ENCODE results near the gene PEX5L. TPM values are rescaled to one million over a fixed set of nuclear protein-coding genes. Genes with fewer than 3 reads are reported as not detected.

The PEX5L gene
- total RNA-seq, 3 donors from 2014 or later, result 0.12 to 0.78 (median 0.25) TPM

DNA sequence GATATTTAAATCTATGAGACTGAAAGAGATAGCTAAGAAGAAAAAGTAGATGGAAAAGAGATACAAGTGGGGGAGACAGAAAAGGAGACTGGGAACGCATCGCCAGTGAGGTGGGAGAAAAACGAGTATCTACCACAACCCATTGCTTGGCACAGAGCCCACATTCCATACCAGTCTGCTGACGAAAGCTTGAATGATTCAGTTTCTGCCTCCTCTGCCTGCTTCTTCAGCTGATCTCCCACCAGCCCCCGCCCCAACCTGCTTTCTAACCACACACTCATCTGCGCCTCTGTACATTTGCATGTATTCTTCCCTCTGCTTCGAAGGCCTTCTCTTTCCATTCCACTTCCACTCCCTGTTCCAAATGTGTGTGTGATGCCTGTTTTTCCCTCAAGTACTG is 195.8 kb downstream of the PEX5L start:
- Histone ChIP-seq H3K4me3 (no peak overlapping the region), H3K9me3 (no peaks in the 10 kb centered on the region), H3K36me3 (ENCODE audit: low read depth) (no peaks in the 10 kb centered on the region), H3K4me1 (ENCODE audit: low read depth) (no peaks in the 10 kb centered on the region)
- intact Hi-C loops (cut with DNase I, micrococcal nuclease), result no loop called here
- TF ChIP-seq CTCF (IDR thresholded peaks at IDR 0.05), result no peak
- ATAC-seq (no peak), DNase-seq (no peak)

- Histone ChIP-seq H3K4me1 (ENCODE audit: low read depth) (no peaks in the 10 kb centered on the region), H3K9me3 (no peaks in the 10 kb centered on the region), H3K4me3 (no peak overlapping the region), H3K36me3 (ENCODE audit: low read depth) (no peaks in the 10 kb centered on the region)
- TF ChIP-seq CTCF (IDR thresholded peaks at IDR 0.05), result no peak
- ATAC-seq (no peak), DNase-seq (no peak)
- intact Hi-C loops (cut with DNase I, micrococcal nuclease), result no loop called here
Measured at GRCh38 chr3:179837374-179837773, 199.4 kb downstream of the PEX5L start.

DNA sequence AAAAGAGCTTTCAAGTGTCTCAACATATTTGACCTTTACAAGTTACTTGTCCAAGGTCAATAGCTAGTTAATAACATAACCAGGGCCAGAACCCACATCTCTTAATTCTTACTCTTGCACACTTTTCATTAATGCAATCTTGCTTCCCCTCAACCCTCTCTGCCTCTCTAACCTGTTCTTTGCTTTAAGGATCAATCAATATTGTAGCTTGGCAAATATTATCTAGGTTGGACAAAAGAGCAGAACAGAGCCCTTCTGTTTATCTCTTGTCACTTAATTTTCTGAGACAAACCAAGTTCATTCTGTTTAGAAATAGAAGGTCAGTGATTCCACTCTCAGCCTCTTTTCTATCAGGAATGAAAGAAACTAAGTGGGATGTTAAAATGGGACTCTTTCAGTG is 203.4 kb downstream of the PEX5L start:
- H3K9me3 ChIP-seq, result no peaks in the 10 kb centered on the region
- DNase-seq (no peak), ATAC-seq (no peak)
- intact Hi-C loops (cut with DNase I, micrococcal nuclease), result no loop called here
- H3K4me1 ChIP-seq (ENCODE audit: low read depth), result no peaks in the 10 kb centered on the region
- H3K4me3 ChIP-seq, result no peak overlapping the region
- H3K36me3 ChIP-seq (ENCODE audit: low read depth), result no peaks in the 10 kb centered on the region
- no peak for TF ChIP-seq CTCF (IDR thresholded peaks at IDR 0.05)

DNA sequence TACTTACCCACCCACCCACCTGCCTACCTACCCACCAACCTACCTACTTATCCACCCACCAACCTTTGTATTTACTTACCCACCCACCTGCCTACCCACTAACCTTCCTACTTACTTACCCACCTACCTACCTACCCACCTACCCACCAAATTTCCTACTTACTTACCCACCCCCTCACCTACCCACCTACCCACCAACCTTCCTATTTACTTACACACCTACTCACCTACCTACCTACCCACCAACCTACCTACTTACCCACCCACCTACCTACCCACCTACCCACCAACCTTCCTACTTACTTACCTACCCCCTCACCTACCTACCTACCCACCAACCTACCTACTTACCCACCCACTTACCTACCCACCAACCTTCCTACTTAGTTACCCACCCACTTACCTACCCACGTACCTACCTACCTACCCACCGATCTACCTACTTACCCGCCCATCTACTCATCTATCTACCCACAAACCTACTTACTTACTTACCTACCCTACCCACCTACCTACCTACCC is 204.3 kb downstream of the PEX5L start:
- ATAC-seq (no peak), DNase-seq (no peak)
- Histone ChIP-seq H3K4me3 (no peak overlapping the region), H3K36me3 (ENCODE audit: low read depth) (no peaks in the 10 kb centered on the region), H3K4me1 (ENCODE audit: low read depth) (no peaks in the 10 kb centered on the region), H3K9me3 (no peaks in the 10 kb centered on the region)
- intact Hi-C loops (cut with DNase I, micrococcal nuclease), result no loop called here
- no peak for TF ChIP-seq CTCF (IDR thresholded peaks at IDR 0.05)

DNA sequence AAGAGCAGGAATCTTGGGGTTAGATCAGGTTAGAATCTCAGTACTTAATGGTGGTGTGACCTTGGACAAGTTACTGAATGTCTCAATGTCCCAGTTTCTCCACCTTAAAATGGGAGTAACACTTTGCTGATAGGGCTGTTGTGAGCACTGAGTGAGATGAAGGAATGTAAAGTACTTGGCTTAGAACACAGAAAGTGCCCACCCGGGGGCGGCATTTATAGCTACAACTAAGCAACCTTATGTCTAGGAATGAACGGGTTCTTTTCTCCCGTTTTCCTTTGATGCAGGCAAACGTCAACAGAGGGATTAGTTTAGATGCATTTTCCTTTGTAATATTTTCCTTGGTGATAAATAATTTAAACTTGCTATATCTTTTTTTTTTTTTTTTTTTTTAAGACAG is 207.3 kb downstream of the PEX5L start:
- intact Hi-C loops (cut with DNase I, micrococcal nuclease), result no loop called here
- TF ChIP-seq CTCF (IDR thresholded peaks at IDR 0.05), result no peak
- no peak for ATAC-seq

DNA sequence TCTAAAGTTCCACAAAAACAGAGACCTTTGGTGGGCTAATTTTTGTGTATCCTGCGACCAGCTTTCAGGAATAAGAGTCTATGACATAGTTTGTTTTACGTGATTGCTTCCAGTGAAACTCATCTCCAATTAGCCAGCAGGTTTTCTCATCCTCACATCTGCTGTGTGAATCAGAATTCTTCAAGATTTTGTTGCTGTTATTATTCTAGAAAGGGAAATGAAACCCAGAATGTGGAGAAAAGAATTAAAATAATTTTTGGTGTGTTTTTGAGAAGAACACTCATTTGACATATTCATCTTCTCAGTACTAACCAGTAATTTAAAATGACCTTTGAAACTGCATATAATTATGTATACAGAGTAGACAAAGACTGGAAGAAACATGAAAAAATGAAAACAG is 208.0 kb downstream of the PEX5L start:
- ATAC-seq (no peak), DNase-seq (no peak)
- H3K4me3 ChIP-seq, result no peak overlapping the region
- H3K9me3 ChIP-seq, result no peaks in the 10 kb centered on the region
- H3K4me1 ChIP-seq (ENCODE audit: low read depth), result no peaks in the 10 kb centered on the region
- intact Hi-C loops (cut with DNase I, micrococcal nuclease), result no loop called here
- TF ChIP-seq CTCF (IDR thresholded peaks at IDR 0.05), result no peak
- no peaks in the 10 kb centered on the region for H3K36me3 ChIP-seq (ENCODE audit: low read depth)

More for the DNA sequence above, 207.3 kb downstream of the PEX5L start:
- Histone ChIP-seq H3K36me3 (ENCODE audit: low read depth) (no peaks in the 10 kb centered on the region), H3K4me1 (ENCODE audit: low read depth) (no peaks in the 10 kb centered on the region), H3K9me3 (no peaks in the 10 kb centered on the region), H3K4me3 (no peak overlapping the region)
- DNase-seq, result no peak

Data from mucosa of descending colon (tissue), 3 donors.